ENCODE data around the gene SLIT1. TPM values are rescaled to one million over a fixed set of nuclear protein-coding genes. Genes with fewer than 3 reads are reported as not detected.

SLIT1 gene
- total RNA-seq, 1 donor from 2014 or later, result 25.5 TPM

DNA sequence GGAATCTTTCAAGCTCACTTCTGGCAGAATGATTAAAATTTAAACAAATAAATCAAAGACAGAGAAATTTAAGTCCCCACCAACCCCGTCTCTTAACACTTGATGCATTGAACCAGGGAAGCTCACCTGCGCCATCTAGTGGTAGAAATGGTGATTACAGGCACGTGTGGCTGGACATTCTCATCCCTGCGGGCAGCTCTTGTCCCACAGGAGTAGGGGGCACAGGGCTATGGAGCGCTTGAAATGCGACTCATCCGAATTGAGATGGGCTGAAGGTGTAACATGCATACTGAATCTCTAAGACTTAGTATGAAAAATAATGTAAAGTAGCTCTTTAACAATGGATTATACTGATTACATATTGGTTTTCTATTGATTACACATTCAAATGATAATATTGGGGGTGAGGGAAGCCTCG is 24.8 kb upstream of the SLIT1 start:
- Mint-ChIP-seq H3K4me1 (ENCODE audit: low read depth) (peaks cover 3% of the 10 kb centered on the region), H3K9me3 (ENCODE audit: low read depth) (no peaks in the 10 kb centered on the region), H3K4me3 (ENCODE audit: low read depth) (no peak overlapping the region), H3K36me3 (ENCODE audit: insufficient read depth) (no peaks in the 10 kb centered on the region), H3K27me3 (peaks cover 2% of the 10 kb centered on the region), H3K27ac (no peak overlapping the region)
- TF ChIP-seq, protein P1, sequence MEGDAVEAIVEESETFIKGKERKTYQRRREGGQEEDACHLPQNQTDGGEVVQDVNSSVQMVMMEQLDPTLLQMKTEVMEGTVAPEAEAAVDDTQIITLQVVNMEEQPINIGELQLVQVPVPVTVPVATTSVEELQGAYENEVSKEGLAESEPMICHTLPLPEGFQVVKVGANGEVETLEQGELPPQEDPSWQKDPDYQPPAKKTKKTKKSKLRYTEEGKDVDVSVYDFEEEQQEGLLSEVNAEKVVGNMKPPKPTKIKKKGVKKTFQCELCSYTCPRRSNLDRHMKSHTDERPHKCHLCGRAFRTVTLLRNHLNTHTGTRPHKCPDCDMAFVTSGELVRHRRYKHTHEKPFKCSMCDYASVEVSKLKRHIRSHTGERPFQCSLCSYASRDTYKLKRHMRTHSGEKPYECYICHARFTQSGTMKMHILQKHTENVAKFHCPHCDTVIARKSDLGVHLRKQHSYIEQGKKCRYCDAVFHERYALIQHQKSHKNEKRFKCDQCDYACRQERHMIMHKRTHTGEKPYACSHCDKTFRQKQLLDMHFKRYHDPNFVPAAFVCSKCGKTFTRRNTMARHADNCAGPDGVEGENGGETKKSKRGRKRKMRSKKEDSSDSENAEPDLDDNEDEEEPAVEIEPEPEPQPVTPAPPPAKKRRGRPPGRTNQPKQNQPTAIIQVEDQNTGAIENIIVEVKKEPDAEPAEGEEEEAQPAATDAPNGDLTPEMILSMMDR (IDR thresholded peaks at IDR 0.05; ENCODE audit: unreplicated experiment), result peak; percentile 99
- peak; percentile 80 for DNase-seq (ENCODE audit: low spot score, unreplicated experiment)

DNA sequence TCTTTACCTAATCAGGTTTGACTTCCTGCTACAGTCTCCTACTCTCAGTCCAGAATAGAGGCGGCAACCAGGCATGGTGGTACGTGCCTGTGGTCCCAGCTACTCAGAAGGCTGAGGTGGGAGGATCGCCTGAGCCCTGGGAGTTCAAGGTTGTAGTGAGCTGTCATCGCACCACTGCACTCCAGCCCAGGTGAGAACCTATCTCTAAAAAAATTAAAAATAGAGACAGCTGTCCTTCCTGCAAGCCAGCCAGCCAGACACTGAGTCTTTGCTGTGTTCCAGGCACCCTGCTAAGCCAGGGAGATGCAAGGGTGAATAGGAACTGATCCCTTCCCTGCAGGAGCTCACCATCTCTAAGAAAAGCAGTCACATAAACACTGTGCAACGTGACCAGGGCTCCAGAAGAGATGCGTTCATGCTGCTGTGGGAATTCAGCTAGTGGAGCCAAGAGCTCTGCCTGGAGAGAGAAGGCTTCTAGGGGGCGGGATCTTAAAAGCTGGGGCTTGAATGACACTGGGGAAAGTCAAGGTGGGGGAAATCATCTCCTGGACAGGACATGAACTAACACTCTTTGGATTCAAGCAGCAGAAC is 22.1 kb upstream of the SLIT1 start:
- Mint-ChIP-seq H3K9me3 (ENCODE audit: low read depth) (no peaks in the 10 kb centered on the region), H3K4me3 (ENCODE audit: low read depth) (no peak overlapping the region), H3K36me3 (ENCODE audit: insufficient read depth) (no peaks in the 10 kb centered on the region), H3K27me3 (peaks cover 2% of the 10 kb centered on the region), H3K27ac (no peak overlapping the region), H3K4me1 (ENCODE audit: low read depth) (peaks cover 3% of the 10 kb centered on the region)
- TF ChIP-seq, protein P1 (IDR thresholded peaks at IDR 0.05; ENCODE audit: unreplicated experiment), result no peak
- DNase-seq (ENCODE audit: low spot score, unreplicated experiment), result no peak

DNA sequence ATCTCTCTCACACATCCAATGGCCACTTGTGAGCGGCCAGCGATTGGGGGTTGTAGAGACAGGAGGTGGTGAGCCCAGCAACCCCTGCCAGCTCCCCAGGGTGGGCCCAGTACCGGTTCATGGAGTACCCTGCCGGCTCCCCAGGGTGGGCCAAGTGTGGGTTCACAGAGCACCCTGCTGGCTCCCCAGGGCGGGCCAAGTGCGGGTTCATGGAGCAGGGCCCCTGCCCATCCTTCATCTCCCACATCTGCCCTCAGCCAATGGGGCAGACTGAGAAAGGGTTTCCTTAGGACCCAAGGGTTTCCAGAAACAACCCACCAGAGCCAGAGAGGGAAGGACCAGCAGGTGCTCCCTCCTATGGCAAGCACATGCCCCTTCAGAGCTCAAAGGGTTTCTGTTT is 21.4 kb upstream of the SLIT1 start:
- TF ChIP-seq, protein P1 (IDR thresholded peaks at IDR 0.05; ENCODE audit: unreplicated experiment), result no peak
- H3K4me3 Mint-ChIP-seq (ENCODE audit: low read depth), result no peak overlapping the region
- no peaks in the 10 kb centered on the region for H3K9me3 Mint-ChIP-seq (ENCODE audit: low read depth)
- H3K4me1 Mint-ChIP-seq (ENCODE audit: low read depth), result peaks cover 3% of the 10 kb centered on the region
- no peak overlapping the region for H3K27ac Mint-ChIP-seq
- H3K36me3 Mint-ChIP-seq (ENCODE audit: insufficient read depth), result no peaks in the 10 kb centered on the region
- peaks cover 2% of the 10 kb centered on the region for H3K27me3 Mint-ChIP-seq
- DNase-seq (ENCODE audit: low spot score, unreplicated experiment), result no peak

DNA sequence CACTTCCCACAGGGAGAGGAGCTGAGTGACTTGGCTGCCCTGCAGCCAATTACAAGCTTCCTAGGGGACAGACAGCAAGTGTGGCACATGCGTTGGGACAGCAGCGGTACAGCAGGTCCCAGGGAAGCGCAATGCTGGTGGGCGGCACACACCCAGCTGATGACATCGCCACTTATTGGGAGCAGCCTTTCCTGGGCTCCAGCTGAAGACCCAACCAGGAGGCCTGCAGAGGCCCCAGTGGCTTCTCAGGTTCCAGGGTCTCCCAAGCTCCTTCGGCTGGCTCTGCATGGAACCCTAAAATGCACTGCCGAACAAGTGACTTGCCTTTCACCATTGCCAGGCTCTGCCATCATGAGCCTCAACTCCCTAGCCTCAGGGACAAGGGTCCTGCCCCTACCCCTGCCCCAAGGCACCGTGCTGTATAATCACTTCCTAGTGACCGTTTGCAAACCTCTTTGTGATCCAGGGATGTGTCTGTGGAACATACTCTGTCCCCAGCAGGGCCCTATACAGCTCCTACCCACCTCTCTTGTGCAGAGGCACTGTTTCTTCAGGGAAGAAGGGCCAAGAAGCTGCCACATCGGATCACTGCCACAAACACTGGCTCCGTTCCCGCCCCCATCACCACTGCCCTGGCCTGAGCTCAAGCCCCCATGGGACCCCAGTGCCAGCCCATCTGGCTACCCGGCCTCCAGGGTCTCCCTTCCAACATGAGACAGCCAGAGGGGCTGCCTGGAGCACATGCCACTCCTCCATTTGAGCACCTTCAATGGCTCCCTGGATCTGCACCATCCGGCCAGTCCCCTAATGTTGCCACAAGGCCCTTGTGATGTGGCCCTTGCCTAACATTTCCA is 19.3 kb upstream of the SLIT1 start:
- DNase-seq (ENCODE audit: low spot score, unreplicated experiment), result no peak
- no peak overlapping the region for H3K4me3 Mint-ChIP-seq (ENCODE audit: low read depth)
- no peaks in the 10 kb centered on the region for H3K36me3 Mint-ChIP-seq (ENCODE audit: insufficient read depth)
- H3K4me1 Mint-ChIP-seq (ENCODE audit: low read depth), result no peaks in the 10 kb centered on the region
- H3K9me3 Mint-ChIP-seq (ENCODE audit: low read depth), result no peaks in the 10 kb centered on the region
- H3K27ac Mint-ChIP-seq, result no peak overlapping the region
- TF ChIP-seq, protein P1 (IDR thresholded peaks at IDR 0.05; ENCODE audit: unreplicated experiment), result no peak
- H3K27me3 Mint-ChIP-seq, result peaks cover 6% of the 10 kb centered on the region

DNA sequence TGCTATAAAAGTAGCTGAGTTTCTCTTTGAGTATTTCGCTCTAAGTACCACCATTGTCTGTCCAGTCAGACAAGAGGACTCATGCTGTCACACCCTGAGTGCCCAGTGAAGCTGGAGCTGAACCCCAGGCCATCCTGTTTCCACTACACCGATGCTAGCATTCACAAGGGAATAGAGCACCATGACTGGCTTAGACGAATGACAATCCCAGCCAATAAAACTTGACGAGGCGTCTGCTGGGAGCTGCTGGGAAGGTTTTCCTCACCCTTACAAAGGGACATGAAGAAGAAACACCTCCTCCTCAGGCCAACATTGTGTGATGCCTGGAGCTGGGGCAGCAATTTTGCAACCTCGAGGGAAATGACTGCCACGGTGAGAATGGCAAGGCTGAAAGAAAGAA is 17.5 kb upstream of the SLIT1 start:
- Mint-ChIP-seq H3K36me3 (ENCODE audit: insufficient read depth) (no peaks in the 10 kb centered on the region), H3K27me3 (peaks cover 11% of the 10 kb centered on the region), H3K27ac (no peak overlapping the region), H3K4me1 (ENCODE audit: low read depth) (no peaks in the 10 kb centered on the region), H3K4me3 (ENCODE audit: low read depth) (no peak overlapping the region), H3K9me3 (ENCODE audit: low read depth) (no peaks in the 10 kb centered on the region)
- no peak for DNase-seq (ENCODE audit: low spot score, unreplicated experiment)
- TF ChIP-seq, protein P1 (IDR thresholded peaks at IDR 0.05; ENCODE audit: unreplicated experiment), result no peak
